Astrocyte (in vitro differentiated cells and primary cell): ENCODE data around the gene SPEF1.
A peak's percentile ranks its signal among the peaks of the same experiment; 100 is the strongest.

ENCODE experiments used
- CTCF ChIP-seq: IDR thresholded peaks from 2 replicates; pipeline ENCODE4 v1.5.1; 2011; ENCODE audit warnings: low read depth, mild to moderate bottlenecking, inconsistent platforms, low read length, moderate library complexity; ENCODE audit not compliant: insufficient read depth
- EZH2 ChIP-seq: IDR thresholded peaks from 2 replicates; pipeline ENCODE4 v1.6.1; 2012; ENCODE audit warnings: mild to moderate bottlenecking, low read length, inconsistent platforms; ENCODE audit not compliant: insufficient read depth

- TF ChIP-seq CTCF (peak; percentile 67), EZH2 (no peak)
Observed at GRCh38 chr20:3820048-3820900, 39.0 kb upstream of the SPEF1 start, which contains the start of gene AP5S1.
